ENCODE data around the gene EGFR.

The EGFR gene

GRCh38 chr7:55170335-55171069 is 151.7 kb downstream of the EGFR start:
- TF ChIP-seq, protein P1, sequence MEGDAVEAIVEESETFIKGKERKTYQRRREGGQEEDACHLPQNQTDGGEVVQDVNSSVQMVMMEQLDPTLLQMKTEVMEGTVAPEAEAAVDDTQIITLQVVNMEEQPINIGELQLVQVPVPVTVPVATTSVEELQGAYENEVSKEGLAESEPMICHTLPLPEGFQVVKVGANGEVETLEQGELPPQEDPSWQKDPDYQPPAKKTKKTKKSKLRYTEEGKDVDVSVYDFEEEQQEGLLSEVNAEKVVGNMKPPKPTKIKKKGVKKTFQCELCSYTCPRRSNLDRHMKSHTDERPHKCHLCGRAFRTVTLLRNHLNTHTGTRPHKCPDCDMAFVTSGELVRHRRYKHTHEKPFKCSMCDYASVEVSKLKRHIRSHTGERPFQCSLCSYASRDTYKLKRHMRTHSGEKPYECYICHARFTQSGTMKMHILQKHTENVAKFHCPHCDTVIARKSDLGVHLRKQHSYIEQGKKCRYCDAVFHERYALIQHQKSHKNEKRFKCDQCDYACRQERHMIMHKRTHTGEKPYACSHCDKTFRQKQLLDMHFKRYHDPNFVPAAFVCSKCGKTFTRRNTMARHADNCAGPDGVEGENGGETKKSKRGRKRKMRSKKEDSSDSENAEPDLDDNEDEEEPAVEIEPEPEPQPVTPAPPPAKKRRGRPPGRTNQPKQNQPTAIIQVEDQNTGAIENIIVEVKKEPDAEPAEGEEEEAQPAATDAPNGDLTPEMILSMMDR (IDR thresholded peaks at IDR 0.05; ENCODE audit: borderline replicate concordance, insufficient read depth, low read depth, low read length): no peak
- H3K4me3 ChIP-seq (ENCODE audit: low read depth, low read length): no peak overlapping the region

DNA sequence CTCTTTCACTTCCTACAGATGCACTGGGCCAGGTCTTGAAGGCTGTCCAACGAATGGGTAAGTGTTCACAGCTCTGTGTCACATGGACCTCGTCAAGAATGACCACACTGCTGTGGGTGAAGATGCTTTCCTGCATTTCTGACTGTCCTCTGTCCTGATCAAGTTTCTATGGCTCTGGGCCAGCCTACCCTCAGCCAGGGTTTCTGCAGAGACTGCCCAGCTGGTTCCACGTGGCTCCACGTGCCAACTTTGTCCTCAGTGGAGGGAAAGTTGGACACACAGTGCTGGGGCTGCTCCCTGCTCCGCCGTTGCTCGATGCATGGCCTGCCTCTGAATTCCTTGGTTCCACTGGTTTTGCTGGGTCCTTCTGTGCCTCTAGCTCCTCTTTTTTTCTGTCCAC is 152.3 kb downstream of the EGFR start:
- TF ChIP-seq, protein P1 (IDR thresholded peaks at IDR 0.05; ENCODE audit: borderline replicate concordance, insufficient read depth, low read depth, low read length): no peak

GRCh38 chr7:55172161-55172560 is 153.3 kb downstream of the EGFR start:
- TF ChIP-seq, protein P1 (IDR thresholded peaks at IDR 0.05; ENCODE audit: borderline replicate concordance, insufficient read depth, low read depth, low read length): no peak
- no peak overlapping the region for H3K4me3 ChIP-seq (ENCODE audit: low read depth, low read length)

More for the DNA sequence above, 152.3 kb downstream of the EGFR start:
- H3K4me3 ChIP-seq (ENCODE audit: low read depth, low read length): no peak overlapping the region

GRCh38 chr7:55172881-55173609 is 154.2 kb downstream of the EGFR start:
- H3K4me3 ChIP-seq (ENCODE audit: low read depth, low read length): no peak overlapping the region

GRCh38 chr7:55173671-55174070 is 154.9 kb downstream of the EGFR start:
- H3K4me3 ChIP-seq (ENCODE audit: low read depth, low read length): no peak overlapping the region
- TF ChIP-seq, protein P1 (IDR thresholded peaks at IDR 0.05; ENCODE audit: borderline replicate concordance, insufficient read depth, low read depth, low read length): no peak

More at GRCh38 chr7:55172881-55173609, 154.2 kb downstream of the EGFR start:
- TF ChIP-seq, protein P1 (IDR thresholded peaks at IDR 0.05; ENCODE audit: borderline replicate concordance, insufficient read depth, low read depth, low read length): no peak

DNA sequence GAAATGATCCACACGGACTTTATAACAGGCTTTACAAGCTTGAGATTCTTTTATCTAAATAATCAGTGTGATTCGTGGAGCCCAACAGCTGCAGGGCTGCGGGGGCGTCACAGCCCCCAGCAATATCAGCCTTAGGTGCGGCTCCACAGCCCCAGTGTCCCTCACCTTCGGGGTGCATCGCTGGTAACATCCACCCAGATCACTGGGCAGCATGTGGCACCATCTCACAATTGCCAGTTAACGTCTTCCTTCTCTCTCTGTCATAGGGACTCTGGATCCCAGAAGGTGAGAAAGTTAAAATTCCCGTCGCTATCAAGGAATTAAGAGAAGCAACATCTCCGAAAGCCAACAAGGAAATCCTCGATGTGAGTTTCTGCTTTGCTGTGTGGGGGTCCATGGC is 155.6 kb downstream of the EGFR start:
- no peak overlapping the region for H3K4me3 ChIP-seq (ENCODE audit: low read depth, low read length)
- TF ChIP-seq, protein P1 (IDR thresholded peaks at IDR 0.05; ENCODE audit: borderline replicate concordance, insufficient read depth, low read depth, low read length): no peak

Data from GM12875 (cell line).